ENCODE measurements around the gene PSMC3IP.
"Not testable (repeated sequence)": the region's sequence is repeated elsewhere in the genome, so short reads cannot be mapped to it uniquely, and the experiment has no call there.

Gene PSMC3IP, protein sequence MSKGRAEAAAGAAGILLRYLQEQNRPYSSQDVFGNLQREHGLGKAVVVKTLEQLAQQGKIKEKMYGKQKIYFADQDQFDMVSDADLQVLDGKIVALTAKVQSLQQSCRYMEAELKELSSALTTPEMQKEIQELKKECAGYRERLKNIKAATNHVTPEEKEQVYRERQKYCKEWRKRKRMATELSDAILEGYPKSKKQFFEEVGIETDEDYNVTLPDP

DNA sequence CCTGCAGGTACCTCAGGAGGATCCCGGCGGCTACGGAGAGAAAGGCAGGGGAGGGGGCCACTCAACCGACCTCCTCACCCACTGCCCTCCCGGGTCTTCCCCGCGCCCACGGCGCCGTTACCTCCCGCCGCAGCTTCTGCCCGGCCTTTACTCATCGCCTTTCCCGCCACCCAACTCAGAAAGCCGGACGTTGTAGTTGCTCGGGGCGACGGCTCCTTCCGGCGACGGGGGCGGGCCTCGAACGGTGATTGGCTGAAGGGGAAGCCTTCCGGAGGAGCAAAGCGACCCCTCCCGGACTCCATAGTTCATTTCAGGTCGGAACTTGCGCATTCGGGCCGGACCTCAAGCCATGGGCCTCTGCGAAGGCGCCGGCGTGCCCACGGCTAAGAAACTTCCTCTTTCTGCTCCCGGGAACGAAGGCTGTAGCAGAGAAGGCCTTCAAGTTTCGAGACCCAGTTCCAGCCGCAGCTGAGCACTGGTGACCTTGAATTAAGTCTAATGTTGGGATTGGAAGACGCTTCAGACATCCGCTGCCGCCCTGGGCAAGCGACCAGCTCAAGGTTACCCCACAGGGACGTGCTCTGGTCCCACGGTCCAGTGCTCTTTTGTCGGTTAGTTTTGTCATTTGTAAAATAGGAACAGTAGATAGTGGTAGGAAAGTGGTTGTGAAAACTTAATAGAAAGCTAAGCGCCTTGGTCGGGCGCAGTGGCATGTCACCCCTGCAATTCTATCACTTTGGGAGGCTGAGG is at the start of gene PSMC3IP:
PSMC3IP (minus strand) TSS at position 198 of the 750 bp plus-strand sequence; CDS start at position 155, 43 bp downstream.
- DNase-seq: peak; percentile 90

DNA sequence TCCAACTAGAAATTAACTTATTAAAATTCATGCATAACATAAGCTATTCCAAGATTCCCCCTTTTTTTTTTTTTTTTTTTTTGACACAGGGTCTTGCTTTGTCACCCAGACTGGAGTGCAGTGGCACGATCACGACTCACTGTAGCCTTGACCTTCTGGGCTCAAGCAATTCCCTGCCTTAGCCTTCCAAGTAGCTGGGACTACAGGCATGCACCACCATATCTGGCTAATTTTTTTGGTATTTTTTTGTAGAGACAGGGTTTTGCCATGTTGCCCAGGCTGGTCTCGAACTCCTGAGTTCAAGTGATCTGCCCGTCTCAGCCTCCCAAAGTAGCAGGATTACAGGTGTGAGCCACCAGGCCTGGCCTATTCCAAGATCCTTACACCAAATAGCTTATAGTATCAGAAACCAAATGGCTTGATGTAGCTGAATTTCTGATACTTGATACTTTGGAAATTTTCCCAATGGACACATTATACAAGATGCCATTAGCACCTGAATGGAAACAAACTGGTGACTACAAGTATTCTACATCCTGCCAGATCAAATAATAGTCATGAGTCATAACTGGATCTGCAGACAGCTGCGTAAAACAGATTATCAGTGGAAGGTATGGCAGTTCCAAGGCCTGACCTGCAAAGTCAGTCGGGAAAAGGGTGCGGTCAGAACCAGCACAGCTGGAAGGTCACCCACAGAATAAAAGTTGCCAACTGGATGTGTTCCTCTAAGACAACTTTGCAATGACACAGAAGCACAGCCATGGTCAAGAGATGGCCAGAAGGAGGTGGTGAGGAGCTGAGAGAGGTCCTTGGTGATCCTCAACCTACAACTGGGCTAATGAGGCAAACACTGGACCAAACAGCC is 46.4 kb upstream of the PSMC3IP start:
- no peak for DNase-seq

DNA sequence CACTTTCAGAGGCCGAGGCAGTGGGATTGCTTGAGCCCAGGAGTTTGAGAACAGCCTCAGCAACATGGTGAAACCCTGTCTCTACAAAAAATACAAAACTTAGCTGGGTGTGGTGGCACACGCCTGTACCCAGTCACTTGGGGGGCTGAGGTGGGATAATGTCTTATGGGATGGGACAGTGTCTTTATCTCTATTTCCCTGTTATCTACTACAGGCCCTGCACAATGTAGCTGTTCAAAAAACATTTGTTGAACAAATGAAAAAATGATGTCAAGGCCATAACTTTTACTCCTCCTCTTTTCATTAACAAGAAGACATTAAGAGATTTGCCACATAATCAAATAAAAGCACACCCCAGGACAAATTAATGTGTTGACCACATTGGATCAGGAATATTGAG is 45.7 kb upstream of the PSMC3IP start:
- DNase-seq: no peak

GRCh38 chr17:42621987-42622386 is 44.5 kb upstream of the PSMC3IP start:
- not testable (repeated sequence) for DNase-seq

GRCh38 chr17:42618442-42619150 is 41.1 kb upstream of the PSMC3IP start:
- DNase-seq: peak; percentile 36

GRCh38 chr17:42617956-42618431 is 40.5 kb upstream of the PSMC3IP start:
- no peak for DNase-seq

- DNase-seq: no peak
These were observed 36.3 kb upstream of the PSMC3IP start for GRCh38 chr17:42613699-42614295.

DNA sequence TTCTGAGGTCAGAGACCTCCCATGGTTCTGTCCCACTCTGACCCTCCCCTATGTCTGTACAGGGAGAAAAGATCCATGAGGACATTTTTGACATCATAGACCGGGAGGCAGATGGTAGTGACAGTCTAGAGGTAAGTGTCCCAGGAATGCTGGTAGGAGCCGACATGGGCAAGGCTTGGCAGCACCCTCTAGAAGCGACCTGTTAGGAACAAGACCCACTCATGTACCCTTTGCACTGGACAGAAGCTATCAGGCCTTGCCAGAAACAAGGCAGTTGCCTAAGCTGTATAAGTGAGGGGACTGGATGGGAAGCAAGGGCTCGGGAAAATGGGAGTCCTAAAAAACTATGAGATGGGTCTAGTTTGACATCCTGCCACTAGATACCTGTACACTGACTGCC is 34.5 kb upstream of the PSMC3IP start:
- no peak for DNase-seq

DNA sequence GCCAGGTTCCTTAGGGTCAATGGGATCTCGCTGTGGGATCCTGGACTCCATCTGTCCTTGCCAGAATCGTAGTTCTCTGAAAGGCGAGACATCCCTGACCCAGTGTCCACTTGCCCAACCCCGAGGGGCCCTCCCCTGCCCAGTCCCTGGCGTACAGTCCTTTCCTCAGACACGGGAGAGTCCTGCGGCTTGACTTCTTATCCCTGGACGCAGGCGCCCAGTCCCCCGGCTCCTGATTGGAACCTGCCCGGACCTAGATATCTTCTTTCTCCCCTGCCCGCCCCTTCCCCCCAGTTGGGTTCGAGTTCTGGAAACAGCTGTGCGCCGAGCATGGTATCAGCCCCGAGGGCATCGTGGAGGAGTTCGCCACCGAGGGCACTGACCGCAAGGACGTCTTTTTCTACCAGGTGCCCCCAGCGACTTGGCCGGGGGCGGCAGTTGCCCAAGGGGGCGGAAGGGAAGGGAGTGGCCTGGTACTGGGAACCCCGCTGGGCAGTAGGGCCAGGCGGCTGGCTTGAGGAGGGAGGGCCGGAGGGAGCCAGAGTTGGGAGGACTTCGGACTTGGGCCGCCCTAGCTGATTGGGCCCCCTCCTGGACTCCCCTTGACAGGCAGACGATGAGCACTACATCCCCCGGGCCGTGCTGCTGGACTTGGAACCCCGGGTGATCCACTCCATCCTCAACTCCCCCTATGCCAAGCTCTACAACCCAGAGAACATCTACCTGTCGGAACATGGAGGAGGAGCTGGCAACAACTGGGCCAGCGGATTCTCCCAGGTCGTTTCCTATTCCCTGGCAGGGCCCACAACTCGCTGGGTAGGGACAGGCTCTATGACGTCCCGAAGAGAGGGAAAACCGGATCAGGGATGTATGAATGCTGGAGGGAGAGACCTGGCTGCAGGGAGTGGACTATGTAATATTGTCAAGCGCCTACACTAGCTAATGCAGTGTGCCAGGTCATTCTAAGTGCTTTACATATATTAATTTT is 32.6 kb upstream of the PSMC3IP start:
- not testable (repeated sequence) for DNase-seq

GRCh38 chr17:42609182-42609813 is 31.8 kb upstream of the PSMC3IP start, which contains the start of the genes RETREG3 and TUBG1:
TSS of gene RETREG3 (minus strand) at chr17:42609374. CDS start at chr17:42609324, 50 bp downstream.
TSS of gene TUBG1 (plus strand) at chr17:42609683. CDS start at chr17:42609738, 55 bp downstream.
- peak; percentile 94 for DNase-seq

DNA sequence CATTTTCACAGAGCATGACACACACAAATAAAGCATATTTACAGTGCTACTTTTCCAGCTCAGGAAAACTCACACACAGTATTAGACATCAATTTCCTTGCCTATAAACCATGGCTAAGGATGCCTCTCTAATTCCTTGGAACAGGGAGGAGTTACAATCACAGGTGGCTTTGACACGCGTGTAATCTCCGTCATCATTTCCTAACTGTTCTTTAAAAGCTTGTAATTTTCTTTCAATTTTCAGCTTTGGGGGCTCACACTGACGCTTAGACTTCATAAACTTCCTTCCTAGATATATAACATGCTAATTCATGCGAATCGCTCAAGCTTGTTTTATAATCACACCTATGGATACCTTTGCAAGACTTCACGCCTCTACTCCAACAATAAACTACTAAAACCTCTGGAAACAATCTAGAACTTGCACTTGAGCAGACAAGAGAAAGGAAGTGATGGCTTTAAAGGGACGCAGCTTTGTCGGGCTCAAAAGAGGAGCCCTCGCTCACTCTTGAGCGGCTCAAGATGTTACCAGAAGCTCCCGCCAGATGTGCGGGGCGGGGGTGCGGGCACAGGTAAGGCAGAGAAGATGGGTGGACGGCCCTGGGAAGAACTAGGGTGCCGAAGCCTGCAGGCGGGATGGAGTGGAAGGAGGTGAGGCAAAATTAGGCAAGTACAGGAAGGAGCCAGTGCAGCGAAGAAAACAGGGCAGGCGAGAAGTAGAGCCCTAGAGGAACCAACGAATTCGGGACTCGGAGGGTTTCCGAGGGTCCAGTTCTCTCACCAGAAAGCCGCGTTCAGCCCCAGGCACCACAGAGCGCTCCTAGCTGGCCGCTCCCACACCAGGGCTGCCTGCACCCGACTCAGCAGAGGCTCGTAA is 31.0 kb upstream of the PSMC3IP start:
- DNase-seq: no peak

DNA sequence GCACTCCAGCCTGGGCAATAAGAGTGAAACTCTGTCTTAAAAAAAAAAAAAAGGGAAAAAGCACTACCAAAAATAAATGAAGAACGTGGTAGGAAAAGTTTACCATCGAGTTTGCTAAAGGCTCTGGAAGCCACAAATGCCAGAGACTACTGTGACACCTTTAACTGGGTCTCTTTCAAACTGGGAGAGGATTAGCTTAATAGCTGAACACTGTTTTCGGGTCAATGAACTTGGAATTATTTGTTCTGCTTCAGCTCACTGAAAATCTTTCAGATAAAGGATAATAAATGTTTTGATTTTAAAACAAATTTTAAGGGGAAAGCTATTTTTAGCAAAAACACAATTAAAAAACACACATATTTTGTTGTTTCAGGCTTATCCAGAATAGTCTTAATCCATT is 30.2 kb upstream of the PSMC3IP start:
- no peak for DNase-seq

DNA sequence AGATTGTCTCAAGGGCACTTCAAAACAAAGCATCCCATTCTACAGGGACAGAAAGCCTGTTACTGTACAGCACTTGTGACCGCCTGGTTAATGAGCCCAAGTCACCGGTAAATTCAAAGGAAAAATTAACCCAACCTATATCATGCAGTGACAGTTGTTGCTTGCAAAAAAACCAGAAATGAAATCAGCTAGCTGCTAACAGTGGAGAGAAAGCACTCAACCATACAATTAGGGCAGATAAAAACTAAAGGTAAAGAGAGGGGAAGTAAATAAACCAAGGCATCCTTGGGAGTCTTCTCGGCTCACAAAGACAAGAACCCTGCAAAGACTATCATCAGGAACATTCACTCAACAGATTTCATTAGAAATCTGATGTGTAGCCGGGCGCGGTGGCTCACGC is 25.8 kb upstream of the PSMC3IP start:
- no peak for DNase-seq

- no peak for DNase-seq
These were observed 21.4 kb upstream of the PSMC3IP start for GRCh38 chr17:42598905-42599304.

- no peak for DNase-seq
These were observed 18.9 kb upstream of the PSMC3IP start for GRCh38 chr17:42596386-42596785.

- DNase-seq: no peak
These were observed 13.9 kb upstream of the PSMC3IP start for GRCh38 chr17:42591411-42591810.

- no peak for DNase-seq
These were observed 13.4 kb upstream of the PSMC3IP start for GRCh38 chr17:42590886-42591285.

- no peak for DNase-seq
These were observed 9.1 kb upstream of the PSMC3IP start for GRCh38 chr17:42586514-42587230.

DNA sequence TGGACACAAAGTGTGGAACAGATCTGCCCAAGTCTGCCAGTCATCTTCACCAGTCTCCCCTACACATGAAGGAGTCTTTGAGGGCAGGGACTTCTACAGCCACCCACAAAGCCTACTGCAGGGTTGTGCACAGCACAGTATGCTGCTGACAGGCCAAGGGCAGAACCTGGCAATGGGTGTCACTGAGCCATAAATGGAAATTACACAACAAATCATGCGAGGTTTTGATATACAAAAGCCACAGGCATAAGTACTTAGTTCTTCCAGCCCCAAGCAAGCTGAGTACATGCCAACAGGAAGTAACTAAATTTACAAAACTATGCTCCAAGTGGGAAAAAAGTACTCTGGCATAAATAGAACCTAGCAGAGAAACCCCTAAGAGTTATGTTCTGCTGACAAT is 7.8 kb upstream of the PSMC3IP start:
- no peak for DNase-seq

Data from NCI-H510A (cell line).